ENCODE measurements around the gene FGD4. TPM values are rescaled to one million over a fixed set of nuclear protein-coding genes. Genes with fewer than 3 reads are reported as not detected.

FGD4 gene
- total and polyA plus RNA-seq, 5 donors from 2014 or later, result 0.02 to 0.67 TPM; not detected in 3

GRCh38 chr12:32596030-32596429 is 196.7 kb downstream of the FGD4 start:
- H3K4me1 ChIP-seq (ENCODE audit: control insufficient read depth, insufficient read depth, low read length, poor library complexity, severe bottlenecking), result no peaks in the 10 kb centered on the region
- Mint-ChIP-seq H3K4me3 (no peak overlapping the region), H3K36me3 (no peaks in the 10 kb centered on the region), H3K4me1 (no peaks in the 10 kb centered on the region), H3K27ac (no peak overlapping the region), H3K9me3 (no peaks in the 10 kb centered on the region), H3K27me3 (no peaks in the 10 kb centered on the region)
- ATAC-seq (ENCODE audit: low read depth in 2 of 2) (no peak), DNase-seq (no peak)
- H3K27me3 ChIP-seq (ENCODE audit: control insufficient read depth, insufficient read depth, low read length), result no peaks in the 10 kb centered on the region
- H3K36me3 ChIP-seq (ENCODE audit: control insufficient read depth, insufficient read depth, low read length), result no peaks in the 10 kb centered on the region
- H3K9me3 ChIP-seq (ENCODE audit: control insufficient read depth in 2 of 2, low read length in 2 of 2), result no peaks in the 10 kb centered on the region
- H3K27ac ChIP-seq (ENCODE audit: insufficient read depth, low read length, poor library complexity, severe bottlenecking), result no peak overlapping the region
- no peak overlapping the region for H3K4me3 ChIP-seq (ENCODE audit: low read depth, low read length)

GRCh38 chr12:32598688-32599087 is 199.3 kb downstream of the FGD4 start:
- Histone ChIP-seq H3K4me3 (ENCODE audit: low read depth, low read length) (no peak overlapping the region), H3K27me3 (ENCODE audit: control insufficient read depth, insufficient read depth, low read length) (no peaks in the 10 kb centered on the region), H3K36me3 (ENCODE audit: control insufficient read depth, insufficient read depth, low read length) (no peaks in the 10 kb centered on the region), H3K9me3 (ENCODE audit: control insufficient read depth in 2 of 2, low read length in 2 of 2) (no peaks in the 10 kb centered on the region), H3K27ac (ENCODE audit: insufficient read depth, low read length, poor library complexity, severe bottlenecking) (no peak overlapping the region), H3K4me1 (ENCODE audit: control insufficient read depth, insufficient read depth, low read length, poor library complexity, severe bottlenecking) (no peaks in the 10 kb centered on the region)
- no peaks in the 10 kb centered on the region for H3K4me1 Mint-ChIP-seq
- no peak for DNase-seq
- H3K27ac Mint-ChIP-seq, result no peak overlapping the region
- H3K36me3 Mint-ChIP-seq, result no peaks in the 10 kb centered on the region
- no peaks in the 10 kb centered on the region for H3K27me3 Mint-ChIP-seq
- H3K4me3 Mint-ChIP-seq, result no peak overlapping the region
- ATAC-seq (ENCODE audit: low read depth in 2 of 2), result no peak
- H3K9me3 Mint-ChIP-seq, result no peaks in the 10 kb centered on the region

GRCh38 chr12:32600681-32601080 is 201.3 kb downstream of the FGD4 start:
- no peaks in the 10 kb centered on the region for H3K27me3 Mint-ChIP-seq
- no peak for DNase-seq
- Histone ChIP-seq H3K9me3 (ENCODE audit: control insufficient read depth in 2 of 2, low read length in 2 of 2) (no peaks in the 10 kb centered on the region), H3K27ac (ENCODE audit: insufficient read depth, low read length, poor library complexity, severe bottlenecking) (no peak overlapping the region), H3K4me3 (ENCODE audit: low read depth, low read length) (no peak overlapping the region), H3K4me1 (ENCODE audit: control insufficient read depth, insufficient read depth, low read length, poor library complexity, severe bottlenecking) (no peaks in the 10 kb centered on the region), H3K36me3 (ENCODE audit: control insufficient read depth, insufficient read depth, low read length) (no peaks in the 10 kb centered on the region), H3K27me3 (ENCODE audit: control insufficient read depth, insufficient read depth, low read length) (no peaks in the 10 kb centered on the region)
- no peak for ATAC-seq (ENCODE audit: low read depth in 2 of 2)
- H3K4me3 Mint-ChIP-seq, result no peak overlapping the region
- H3K27ac Mint-ChIP-seq, result no peak overlapping the region
- H3K9me3 Mint-ChIP-seq, result no peaks in the 10 kb centered on the region
- H3K4me1 Mint-ChIP-seq, result peaks cover 0 to 8% (median under 1%) of the 10 kb centered on the region in 4 donors
- no peaks in the 10 kb centered on the region for H3K36me3 Mint-ChIP-seq

- H3K27me3 Mint-ChIP-seq, result no peaks in the 10 kb centered on the region
- DNase-seq, result no peak
- H3K27me3 ChIP-seq (ENCODE audit: control insufficient read depth, insufficient read depth, low read length), result no peaks in the 10 kb centered on the region
- H3K4me3 ChIP-seq (ENCODE audit: low read depth, low read length), result no peak overlapping the region
- no peaks in the 10 kb centered on the region for H3K36me3 ChIP-seq (ENCODE audit: control insufficient read depth, insufficient read depth, low read length)
- no peak overlapping the region for H3K27ac ChIP-seq (ENCODE audit: insufficient read depth, low read length, poor library complexity, severe bottlenecking)
- no peak overlapping the region for H3K27ac Mint-ChIP-seq
- peaks cover 0 to 8% (median under 1%) of the 10 kb centered on the region in 4 donors for H3K4me1 Mint-ChIP-seq
- H3K36me3 Mint-ChIP-seq, result no peaks in the 10 kb centered on the region
- no peak overlapping the region for H3K4me3 Mint-ChIP-seq
- H3K9me3 Mint-ChIP-seq, result no peaks in the 10 kb centered on the region
- H3K4me1 ChIP-seq (ENCODE audit: control insufficient read depth, insufficient read depth, low read length, poor library complexity, severe bottlenecking), result no peaks in the 10 kb centered on the region
- no peak for ATAC-seq (ENCODE audit: low read depth in 2 of 2)
- no peaks in the 10 kb centered on the region for H3K9me3 ChIP-seq (ENCODE audit: control insufficient read depth in 2 of 2, low read length in 2 of 2)
Measured at GRCh38 chr12:32603071-32603470, 203.7 kb downstream of the FGD4 start.

- Histone ChIP-seq H3K27ac (ENCODE audit: insufficient read depth, low read length, poor library complexity, severe bottlenecking) (no peak overlapping the region), H3K27me3 (ENCODE audit: control insufficient read depth, insufficient read depth, low read length) (no peaks in the 10 kb centered on the region), H3K4me1 (ENCODE audit: control insufficient read depth, insufficient read depth, low read length, poor library complexity, severe bottlenecking) (no peaks in the 10 kb centered on the region), H3K9me3 (ENCODE audit: control insufficient read depth in 2 of 2, low read length in 2 of 2) (no peaks in the 10 kb centered on the region), H3K36me3 (ENCODE audit: control insufficient read depth, insufficient read depth, low read length) (no peaks in the 10 kb centered on the region), H3K4me3 (ENCODE audit: low read depth, low read length) (no peak overlapping the region)
- H3K4me3 Mint-ChIP-seq, result no peak overlapping the region
- DNase-seq, result peak in 1 of 3 donors; percentile 89
- H3K27ac Mint-ChIP-seq, result no peak overlapping the region
- H3K27me3 Mint-ChIP-seq, result no peaks in the 10 kb centered on the region
- peaks cover 0 to 8% (median under 1%) of the 10 kb centered on the region in 4 donors for H3K4me1 Mint-ChIP-seq
- H3K9me3 Mint-ChIP-seq, result no peaks in the 10 kb centered on the region
- no peak for ATAC-seq (ENCODE audit: low read depth in 2 of 2)
- no peaks in the 10 kb centered on the region for H3K36me3 Mint-ChIP-seq
Measured at GRCh38 chr12:32603858-32604257, 204.5 kb downstream of the FGD4 start.

GRCh38 chr12:32604565-32604964 is 205.2 kb downstream of the FGD4 start:
- Histone ChIP-seq H3K36me3 (ENCODE audit: control insufficient read depth, insufficient read depth, low read length) (no peaks in the 10 kb centered on the region), H3K27me3 (ENCODE audit: control insufficient read depth, insufficient read depth, low read length) (no peaks in the 10 kb centered on the region), H3K9me3 (ENCODE audit: control insufficient read depth in 2 of 2, low read length in 2 of 2) (no peaks in the 10 kb centered on the region), H3K27ac (ENCODE audit: insufficient read depth, low read length, poor library complexity, severe bottlenecking) (no peak overlapping the region), H3K4me1 (ENCODE audit: control insufficient read depth, insufficient read depth, low read length, poor library complexity, severe bottlenecking) (no peaks in the 10 kb centered on the region), H3K4me3 (ENCODE audit: low read depth, low read length) (no peak overlapping the region)
- no peak for ATAC-seq (ENCODE audit: low read depth in 2 of 2)
- Mint-ChIP-seq H3K36me3 (no peaks in the 10 kb centered on the region), H3K4me1 (peaks cover 0 to 8% (median under 1%) of the 10 kb centered on the region in 4 donors), H3K4me3 (no peak overlapping the region), H3K27ac (no peak overlapping the region), H3K27me3 (peaks cover 5% of the 10 kb centered on the region), H3K9me3 (no peaks in the 10 kb centered on the region)
- no peak for DNase-seq

GRCh38 chr12:32605326-32606095 is 206.2 kb downstream of the FGD4 start:
- Mint-ChIP-seq H3K4me3 (no peak overlapping the region), H3K4me1 (peaks cover 0 to 8% (median under 1%) of the 10 kb centered on the region in 4 donors), H3K9me3 (no peaks in the 10 kb centered on the region), H3K27me3 (peaks cover 12% of the 10 kb centered on the region), H3K36me3 (no peaks in the 10 kb centered on the region), H3K27ac (no peak overlapping the region)
- no peaks in the 10 kb centered on the region for H3K4me1 ChIP-seq (ENCODE audit: control insufficient read depth, insufficient read depth, low read length, poor library complexity, severe bottlenecking)
- no peak for DNase-seq
- no peaks in the 10 kb centered on the region for H3K36me3 ChIP-seq (ENCODE audit: control insufficient read depth, insufficient read depth, low read length)
- no peak for ATAC-seq (ENCODE audit: low read depth in 2 of 2)
- H3K9me3 ChIP-seq (ENCODE audit: control insufficient read depth in 2 of 2, low read length in 2 of 2), result no peaks in the 10 kb centered on the region
- H3K27me3 ChIP-seq (ENCODE audit: control insufficient read depth, insufficient read depth, low read length), result no peaks in the 10 kb centered on the region
- H3K4me3 ChIP-seq (ENCODE audit: low read depth, low read length), result no peak overlapping the region
- no peak overlapping the region for H3K27ac ChIP-seq (ENCODE audit: insufficient read depth, low read length, poor library complexity, severe bottlenecking)

GRCh38 chr12:32606443-32606842 is 207.1 kb downstream of the FGD4 start:
- Mint-ChIP-seq H3K4me3 (no peak overlapping the region), H3K27me3 (peaks cover 12% of the 10 kb centered on the region), H3K9me3 (no peaks in the 10 kb centered on the region), H3K4me1 (peaks cover 0 to 8% (median under 1%) of the 10 kb centered on the region in 4 donors), H3K36me3 (no peaks in the 10 kb centered on the region), H3K27ac (no peak overlapping the region)
- H3K9me3 ChIP-seq (ENCODE audit: control insufficient read depth in 2 of 2, low read length in 2 of 2), result no peaks in the 10 kb centered on the region
- no peaks in the 10 kb centered on the region for H3K36me3 ChIP-seq (ENCODE audit: control insufficient read depth, insufficient read depth, low read length)
- no peaks in the 10 kb centered on the region for H3K4me1 ChIP-seq (ENCODE audit: control insufficient read depth, insufficient read depth, low read length, poor library complexity, severe bottlenecking)
- no peak overlapping the region for H3K27ac ChIP-seq (ENCODE audit: insufficient read depth, low read length, poor library complexity, severe bottlenecking)
- DNase-seq (no peak), ATAC-seq (ENCODE audit: low read depth in 2 of 2) (no peak)
- H3K27me3 ChIP-seq (ENCODE audit: control insufficient read depth, insufficient read depth, low read length), result no peaks in the 10 kb centered on the region
- no peak overlapping the region for H3K4me3 ChIP-seq (ENCODE audit: low read depth, low read length)
